ENCODE data around the gene SLIT1. TPM values are rescaled to one million over a fixed set of nuclear protein-coding genes. Genes with fewer than 3 reads are reported as not detected.

The SLIT1 gene
- total RNA-seq, 1 donor from 2014 or later, result 0.51 TPM

- no peak for ATAC-seq (ENCODE audit: low read depth)
Measured at GRCh38 chr10:97111615-97112014, 74.1 kb downstream of the SLIT1 start.

GRCh38 chr10:97109547-97109946 is 76.2 kb downstream of the SLIT1 start:
- no peak overlapping the region for H3K4me3 Mint-ChIP-seq
- no peak for TF ChIP-seq CTCF (IDR thresholded peaks at IDR 0.05)
- DNase-seq (no peak), ATAC-seq (ENCODE audit: low read depth) (no peak)
- no peaks in the 10 kb centered on the region for H3K4me1 Mint-ChIP-seq
- H3K27me3 Mint-ChIP-seq, result peaks cover 11% of the 10 kb centered on the region
- intact Hi-C loops (cut with micrococcal nuclease), result no loop called here
- no peak overlapping the region for H3K27ac Mint-ChIP-seq
- no peaks in the 10 kb centered on the region for H3K9me3 Mint-ChIP-seq
- CTCF ChIA-PET, result no interaction called here
- POLR2A ChIA-PET, result no interaction called here
- H3K36me3 Mint-ChIP-seq (ENCODE audit: low read depth), result no peaks in the 10 kb centered on the region

More at GRCh38 chr10:97111615-97112014, 74.1 kb downstream of the SLIT1 start:
- ChIA-PET CTCF (no interaction called here), POLR2A (no interaction called here)
- intact Hi-C loops (cut with micrococcal nuclease), result no loop called here
- Mint-ChIP-seq H3K27ac (no peak overlapping the region), H3K4me1 (no peaks in the 10 kb centered on the region), H3K4me3 (no peak overlapping the region), H3K9me3 (no peaks in the 10 kb centered on the region), H3K27me3 (peaks cover 7% of the 10 kb centered on the region), H3K36me3 (ENCODE audit: low read depth) (no peaks in the 10 kb centered on the region)
- no peak for DNase-seq
- TF ChIP-seq CTCF (IDR thresholded peaks at IDR 0.05), result no peak

GRCh38 chr10:97107551-97107950 is 78.2 kb downstream of the SLIT1 start:
- ATAC-seq (ENCODE audit: low read depth), result no peak
- H3K27me3 Mint-ChIP-seq, result peaks cover 21% of the 10 kb centered on the region
- DNase-seq, result no peak
- no peaks in the 10 kb centered on the region for H3K9me3 Mint-ChIP-seq
- no peak for TF ChIP-seq CTCF (IDR thresholded peaks at IDR 0.05)
- no peaks in the 10 kb centered on the region for H3K36me3 Mint-ChIP-seq (ENCODE audit: low read depth)
- H3K4me1 Mint-ChIP-seq, result no peaks in the 10 kb centered on the region
- POLR2A ChIA-PET, result no interaction called here
- no peak overlapping the region for H3K4me3 Mint-ChIP-seq
- no peak overlapping the region for H3K27ac Mint-ChIP-seq
- intact Hi-C loops (cut with micrococcal nuclease), result no loop called here
- CTCF ChIA-PET, result no interaction called here

DNA sequence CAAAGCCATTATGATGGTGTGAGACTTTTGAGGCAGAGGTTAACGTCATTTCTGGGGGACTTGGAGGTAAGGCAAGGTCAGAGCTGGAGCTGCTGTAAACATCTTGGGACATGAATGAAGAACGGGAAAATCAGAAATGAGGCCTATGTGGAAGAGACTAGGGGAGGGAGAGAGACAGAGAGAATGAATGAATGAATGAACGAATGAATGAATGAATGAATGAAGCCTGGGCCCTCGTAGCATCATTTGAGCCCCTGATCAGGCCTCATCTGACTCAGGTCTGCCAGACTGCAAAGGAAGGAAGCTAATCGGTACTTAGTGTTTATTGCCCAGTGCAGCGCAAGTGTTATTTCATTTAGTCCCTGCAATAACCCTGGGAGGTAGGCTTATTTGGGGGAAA is 79.6 kb downstream of the SLIT1 start:
- DNase-seq (no peak), ATAC-seq (ENCODE audit: low read depth) (no peak)
- intact Hi-C loops (cut with micrococcal nuclease), result no loop called here
- no peaks in the 10 kb centered on the region for H3K36me3 Mint-ChIP-seq (ENCODE audit: low read depth)
- ChIA-PET POLR2A (no interaction called here), CTCF (no interaction called here)
- H3K27ac Mint-ChIP-seq, result no peak overlapping the region
- H3K9me3 Mint-ChIP-seq, result no peaks in the 10 kb centered on the region
- TF ChIP-seq CTCF (IDR thresholded peaks at IDR 0.05), result no peak
- H3K27me3 Mint-ChIP-seq, result peaks cover 21% of the 10 kb centered on the region
- no peak overlapping the region for H3K4me3 Mint-ChIP-seq
- no peaks in the 10 kb centered on the region for H3K4me1 Mint-ChIP-seq

DNA sequence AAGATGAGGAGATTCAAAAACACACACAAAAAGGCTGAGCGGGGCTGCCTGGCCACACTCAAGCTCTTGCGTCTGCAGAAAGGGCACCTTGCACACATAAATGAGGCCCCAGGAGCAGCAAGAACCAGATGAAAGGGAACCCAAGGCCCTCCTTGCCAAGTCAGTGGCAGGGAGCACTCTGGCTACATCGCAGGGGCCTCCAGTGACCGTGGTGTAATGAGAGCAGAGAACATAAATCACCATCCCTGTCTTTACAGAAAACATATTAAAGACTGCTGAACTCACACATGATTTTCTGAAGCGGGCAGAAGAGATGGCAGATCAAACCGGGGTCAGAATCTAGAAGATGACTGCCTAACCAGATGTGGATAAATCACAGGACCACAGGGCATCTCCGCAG is 80.5 kb downstream of the SLIT1 start:
- Mint-ChIP-seq H3K4me1 (no peaks in the 10 kb centered on the region), H3K4me3 (no peak overlapping the region), H3K27ac (no peak overlapping the region), H3K9me3 (no peaks in the 10 kb centered on the region), H3K27me3 (peaks cover 25% of the 10 kb centered on the region), H3K36me3 (ENCODE audit: low read depth) (no peaks in the 10 kb centered on the region)
- DNase-seq, result no peak
- CTCF ChIA-PET, result no interaction called here
- TF ChIP-seq CTCF (IDR thresholded peaks at IDR 0.05), result no peak
- POLR2A ChIA-PET, result no interaction called here
- intact Hi-C loops (cut with micrococcal nuclease), result no loop called here
- ATAC-seq (ENCODE audit: low read depth), result no peak

Data from activated B cell treated with CpG ODN at 0.5 μM for 24 hours (primary cell).